Left hindlimb (tissue), 1 donor: ENCODE data around the gene ERC2.

ENCODE experiments used
- DNase-seq: peaks from one replicate; pipeline ENCODE4 v3.0.0-alpha.2; 2018

ERC2 gene

GRCh38 chr3:56424336-56424735 lies 43.9 kb downstream of the ERC2 start:
- no peak for DNase-seq

- DNase-seq, result peak; percentile 72
Observed at GRCh38 chr3:56423661-56424099, 44.6 kb downstream of the ERC2 start.

GRCh38 chr3:56422316-56422715 lies 46.0 kb downstream of the ERC2 start:
- DNase-seq, result no peak

- DNase-seq, result no peak
Observed at GRCh38 chr3:56421205-56421604, 47.1 kb downstream of the ERC2 start.

GRCh38 chr3:56415652-56416051 lies 52.6 kb downstream of the ERC2 start:
- no peak for DNase-seq

- DNase-seq, result no peak
Observed at GRCh38 chr3:56413911-56414310, 54.4 kb downstream of the ERC2 start.

GRCh38 chr3:56411166-56411565 lies 57.1 kb downstream of the ERC2 start:
- no peak for DNase-seq

GRCh38 chr3:56410576-56410975 lies 57.7 kb downstream of the ERC2 start:
- no peak for DNase-seq

- no peak for DNase-seq
Observed at GRCh38 chr3:56409790-56410189, 58.5 kb downstream of the ERC2 start.

GRCh38 chr3:56408761-56409196 lies 59.5 kb downstream of the ERC2 start:
- DNase-seq, result no peak

- no peak for DNase-seq
Observed at GRCh38 chr3:56406826-56407515, 61.3 kb downstream of the ERC2 start.

- no peak for DNase-seq
Observed at GRCh38 chr3:56404884-56405283, 63.4 kb downstream of the ERC2 start.

GRCh38 chr3:56398659-56399058 lies 69.6 kb downstream of the ERC2 start:
- DNase-seq, result no peak

- no peak for DNase-seq
Observed at GRCh38 chr3:56397798-56398197, 70.5 kb downstream of the ERC2 start.

GRCh38 chr3:56389183-56389830 lies 79.0 kb downstream of the ERC2 start:
- no peak for DNase-seq

GRCh38 chr3:56383092-56383491 lies 85.2 kb downstream of the ERC2 start:
- no peak for DNase-seq

- DNase-seq, result no peak
Observed at GRCh38 chr3:56379723-56380287, 88.5 kb downstream of the ERC2 start.

GRCh38 chr3:56375654-56376053 lies 92.6 kb downstream of the ERC2 start:
- DNase-seq, result no peak

GRCh38 chr3:56373386-56373785 lies 94.9 kb downstream of the ERC2 start:
- no peak for DNase-seq

- DNase-seq, result no peak
Observed at GRCh38 chr3:56370991-56371775, 97.1 kb downstream of the ERC2 start.

GRCh38 chr3:56369914-56370313 lies 98.4 kb downstream of the ERC2 start:
- DNase-seq, result no peak

- no peak for DNase-seq
Observed at GRCh38 chr3:56368846-56369245, 99.4 kb downstream of the ERC2 start.

GRCh38 chr3:56366641-56367162 lies 101.6 kb downstream of the ERC2 start:
- DNase-seq, result no peak
